ENCODE measurements around the gene FCER2.

DNA sequence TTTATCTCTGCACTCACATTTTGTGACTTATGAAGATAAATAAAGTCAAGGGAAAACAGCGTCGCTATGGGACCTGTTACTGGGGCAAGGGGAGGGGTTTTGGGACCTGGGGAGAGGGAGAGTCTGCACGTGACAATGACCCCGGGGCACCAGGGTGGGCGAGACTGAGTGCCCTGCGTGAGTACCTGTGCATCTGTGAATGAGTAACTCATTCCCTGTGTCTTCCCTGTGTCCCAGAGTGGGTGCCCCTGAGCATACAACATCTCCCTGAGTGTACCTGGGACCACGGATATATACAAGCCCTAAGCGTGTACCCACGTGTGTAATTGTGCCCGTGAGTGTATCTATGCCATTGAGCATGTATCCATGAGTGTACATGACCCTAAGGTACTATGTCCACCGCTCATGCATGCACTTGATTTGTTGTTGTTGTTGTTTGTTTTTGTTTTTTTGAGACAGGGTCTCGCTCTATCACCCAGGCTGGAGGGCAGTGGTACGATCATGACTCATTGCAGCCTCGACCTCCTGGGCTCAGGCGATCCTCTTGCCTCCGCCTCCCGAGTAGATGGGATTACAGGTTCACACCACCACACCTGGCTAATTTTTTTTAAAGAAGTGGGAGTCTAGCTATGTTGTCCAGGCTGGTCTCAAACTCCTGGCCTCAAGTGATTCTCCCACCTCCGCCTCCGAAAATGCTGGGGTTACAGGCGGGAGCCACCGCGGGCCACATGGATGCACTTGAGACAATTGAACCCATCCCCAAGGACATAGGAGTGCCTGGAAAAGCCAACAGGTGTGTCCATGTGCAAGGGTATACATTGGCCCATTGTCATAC, 21.9 kb downstream of the FCER2 start:
- TF ChIP-seq, protein P1, sequence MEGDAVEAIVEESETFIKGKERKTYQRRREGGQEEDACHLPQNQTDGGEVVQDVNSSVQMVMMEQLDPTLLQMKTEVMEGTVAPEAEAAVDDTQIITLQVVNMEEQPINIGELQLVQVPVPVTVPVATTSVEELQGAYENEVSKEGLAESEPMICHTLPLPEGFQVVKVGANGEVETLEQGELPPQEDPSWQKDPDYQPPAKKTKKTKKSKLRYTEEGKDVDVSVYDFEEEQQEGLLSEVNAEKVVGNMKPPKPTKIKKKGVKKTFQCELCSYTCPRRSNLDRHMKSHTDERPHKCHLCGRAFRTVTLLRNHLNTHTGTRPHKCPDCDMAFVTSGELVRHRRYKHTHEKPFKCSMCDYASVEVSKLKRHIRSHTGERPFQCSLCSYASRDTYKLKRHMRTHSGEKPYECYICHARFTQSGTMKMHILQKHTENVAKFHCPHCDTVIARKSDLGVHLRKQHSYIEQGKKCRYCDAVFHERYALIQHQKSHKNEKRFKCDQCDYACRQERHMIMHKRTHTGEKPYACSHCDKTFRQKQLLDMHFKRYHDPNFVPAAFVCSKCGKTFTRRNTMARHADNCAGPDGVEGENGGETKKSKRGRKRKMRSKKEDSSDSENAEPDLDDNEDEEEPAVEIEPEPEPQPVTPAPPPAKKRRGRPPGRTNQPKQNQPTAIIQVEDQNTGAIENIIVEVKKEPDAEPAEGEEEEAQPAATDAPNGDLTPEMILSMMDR (conservative IDR thresholded peaks at IDR 0.05; ENCODE audit: low read depth, low read length), result no peak
- no peak for TF ChIP-seq EZH2 (IDR thresholded peaks at IDR 0.05; ENCODE audit: low read length, unreplicated experiment)

Measured in PC-3 (cell line).